Suprapubic skin (tissue), 4 donors: ENCODE results near the gene ADISSP. TPM values are rescaled to one million over a fixed set of nuclear protein-coding genes. Genes with fewer than 3 reads are reported as not detected.

Experiments used
- DNase-seq, 2 donors: peaks; one replicate each; pipeline ENCODE4 v3.0.0-alpha.2; 2019; ENCODE audit warnings: low spot score in 2 of 2
- H3K27ac ChIP-seq: fragments of 200-600 bp; sonication (generic); one replicate; pipeline ENCODE4 v1.5.1; 2019
- H3K27me3 ChIP-seq: fragments of 200-600 bp; sonication (generic); one replicate; pipeline ENCODE4 v1.5.1; 2019
- H3K36me3 ChIP-seq: fragments of 200-600 bp; sonication (generic); one replicate; pipeline ENCODE4 v1.5.1; 2019
- H3K4me1 ChIP-seq: fragments of 200-600 bp; sonication (generic); one replicate; pipeline ENCODE4 v1.5.1; 2019
- H3K4me3 ChIP-seq: fragments of 200-600 bp; sonication (generic); one replicate; pipeline ENCODE4 v1.5.1; 2019; ENCODE audit warnings: mild to moderate bottlenecking
- H3K9me3 ChIP-seq: fragments of 200-600 bp; sonication (generic); one replicate; pipeline ENCODE4 v1.5.1; 2019
- EP300 ChIP-seq: sonication (generic); formaldehyde crosslinking; IDR thresholded peaks from one replicate; pipeline ENCODE4 v1.6.1; 2017; ENCODE audit warnings: antibody characterized with exemption
- POLR2A ChIP-seq, 2 donors: fragments of 450-650 bp; IDR thresholded peaks; one replicate each; pipeline ENCODE4 v1.6.1; 2017; ENCODE audit warnings: antibody characterized with exemption in 2 of 2, mild to moderate bottlenecking in 2 of 2, moderate library complexity in 2 of 2
- POLR2AphosphoS5 ChIP-seq, 3 donors: sonication (generic); formaldehyde crosslinking; IDR thresholded peaks; one replicate each; pipeline ENCODE4 v1.6.1; 2017; ENCODE audit warnings: antibody characterized with exemption in 3 of 3
- WGBS: methylation state at CpG from one replicate; pipeline ENCODE4 v1.1.5; 2018; 5-methylcytosine and 5-hydroxymethylcytosine counted together
- total RNA-seq, 4 donors: library from RNA; depleted of rRNA; stranded (reverse); fragments of >200 nt; gene quantifications; one replicate each; pipeline ENCODE4 v1.1.0, GENCODE V29; 2016
- TF ChIP-seq, protein P1 (sequence below), 2 donors: fragments of 200-600 bp in 1 of 2; fragments of 450-650 bp in 1 of 2; sonication (generic) in 1 of 2; IDR thresholded peaks; one replicate each; pipeline ENCODE4 v1.5.1; 2016 to 2019; ENCODE audit warnings: antibody characterized with exemption in 2 of 2, mild to moderate bottlenecking in 1 of 2, moderate library complexity in 1 of 2

The ADISSP gene
- total RNA-seq, 4 donors from 2014 or later: 8.4 to 20.3 (median 18.9) TPM

DNA sequence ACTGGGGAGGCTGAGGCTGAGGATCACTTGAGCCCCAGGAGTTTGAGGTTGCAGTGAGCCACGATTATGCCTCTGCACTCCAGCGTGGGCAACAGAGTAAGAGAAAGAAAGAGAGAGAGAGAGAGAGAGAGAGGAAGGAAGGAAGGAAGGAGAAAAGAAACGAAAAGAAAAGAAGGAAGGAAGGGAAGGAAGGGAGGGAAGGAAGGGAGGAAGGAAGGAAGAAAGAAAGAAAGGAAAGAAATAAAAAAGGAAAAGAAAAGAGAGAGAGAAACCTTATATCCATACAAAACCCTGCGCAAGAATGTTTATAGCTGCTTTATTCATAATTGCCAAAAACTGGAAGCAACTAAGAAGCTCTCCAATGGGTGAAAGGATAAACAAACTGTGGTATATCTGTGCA is 43.2 kb downstream of the ADISSP start:
- Histone ChIP-seq H3K27ac (no peak overlapping the region), H3K4me3 (no peak overlapping the region), H3K4me1 (peaks cover 12% of the 10 kb centered on the region), H3K9me3 (no peaks in the 10 kb centered on the region), H3K36me3 (no peaks in the 10 kb centered on the region), H3K27me3 (no peaks in the 10 kb centered on the region)
- TF ChIP-seq EP300: no peak
- TF ChIP-seq, protein P1, sequence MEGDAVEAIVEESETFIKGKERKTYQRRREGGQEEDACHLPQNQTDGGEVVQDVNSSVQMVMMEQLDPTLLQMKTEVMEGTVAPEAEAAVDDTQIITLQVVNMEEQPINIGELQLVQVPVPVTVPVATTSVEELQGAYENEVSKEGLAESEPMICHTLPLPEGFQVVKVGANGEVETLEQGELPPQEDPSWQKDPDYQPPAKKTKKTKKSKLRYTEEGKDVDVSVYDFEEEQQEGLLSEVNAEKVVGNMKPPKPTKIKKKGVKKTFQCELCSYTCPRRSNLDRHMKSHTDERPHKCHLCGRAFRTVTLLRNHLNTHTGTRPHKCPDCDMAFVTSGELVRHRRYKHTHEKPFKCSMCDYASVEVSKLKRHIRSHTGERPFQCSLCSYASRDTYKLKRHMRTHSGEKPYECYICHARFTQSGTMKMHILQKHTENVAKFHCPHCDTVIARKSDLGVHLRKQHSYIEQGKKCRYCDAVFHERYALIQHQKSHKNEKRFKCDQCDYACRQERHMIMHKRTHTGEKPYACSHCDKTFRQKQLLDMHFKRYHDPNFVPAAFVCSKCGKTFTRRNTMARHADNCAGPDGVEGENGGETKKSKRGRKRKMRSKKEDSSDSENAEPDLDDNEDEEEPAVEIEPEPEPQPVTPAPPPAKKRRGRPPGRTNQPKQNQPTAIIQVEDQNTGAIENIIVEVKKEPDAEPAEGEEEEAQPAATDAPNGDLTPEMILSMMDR (IDR thresholded peaks at IDR 0.05): no peak
- TF ChIP-seq POLR2A (IDR thresholded peaks at IDR 0.05): no peak
- TF ChIP-seq POLR2AphosphoS5 (IDR thresholded peaks at IDR 0.05): no peak
- DNase-seq: no peak
- WGBS: 80% methylated on average over 4 of the region's 4 CpGs

DNA sequence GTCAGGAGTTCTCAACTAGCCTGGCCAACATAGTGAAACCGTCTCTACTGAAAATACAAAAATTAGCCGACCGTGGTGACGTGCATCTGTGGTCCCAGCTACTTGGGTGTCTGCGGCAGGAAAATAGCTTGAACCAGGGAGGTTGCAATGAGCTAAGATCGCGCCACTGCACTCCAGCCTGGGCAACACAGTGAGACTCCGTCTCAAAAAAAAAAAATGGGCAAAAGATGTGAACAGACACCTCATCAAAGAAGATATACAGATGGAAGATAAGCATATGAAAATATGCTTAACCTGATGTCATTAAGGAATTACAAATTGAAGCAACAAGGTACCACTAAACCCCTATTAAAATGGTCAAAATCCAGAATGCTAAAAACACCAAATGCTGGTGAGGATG is 44.3 kb downstream of the ADISSP start:
- 95% methylated on average over 8 of the region's 8 CpGs for WGBS
- H3K4me3 ChIP-seq: no peak overlapping the region
- H3K27ac ChIP-seq: no peak overlapping the region
- TF ChIP-seq POLR2A (IDR thresholded peaks at IDR 0.05) (no peak), POLR2AphosphoS5 (IDR thresholded peaks at IDR 0.05) (no peak)
- no peaks in the 10 kb centered on the region for H3K9me3 ChIP-seq
- peaks cover 12% of the 10 kb centered on the region for H3K4me1 ChIP-seq
- no peaks in the 10 kb centered on the region for H3K36me3 ChIP-seq
- DNase-seq: no peak
- no peaks in the 10 kb centered on the region for H3K27me3 ChIP-seq

DNA sequence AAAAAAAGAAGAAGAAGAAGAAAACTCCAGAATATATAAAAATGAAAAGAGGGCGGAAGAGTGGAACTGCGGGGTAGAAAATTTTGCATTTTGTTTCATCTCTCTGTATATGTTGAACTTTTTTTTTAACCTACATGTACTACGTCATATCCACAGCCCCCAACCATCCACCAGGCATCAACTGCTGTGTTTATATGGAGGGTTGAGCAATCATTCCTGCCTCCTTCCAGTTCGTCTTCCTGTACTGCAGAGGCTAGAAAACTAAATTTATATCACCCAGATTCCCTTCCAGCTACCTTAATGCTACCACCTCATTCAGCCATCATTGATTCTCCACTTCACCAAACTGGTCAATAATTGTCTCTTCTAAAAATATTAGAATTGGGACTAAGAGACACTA is 45.6 kb downstream of the ADISSP start:
- TF ChIP-seq, protein P1 (IDR thresholded peaks at IDR 0.05): no peak
- TF ChIP-seq POLR2AphosphoS5 (IDR thresholded peaks at IDR 0.05) (no peak), EP300 (no peak), POLR2A (IDR thresholded peaks at IDR 0.05) (no peak)
- WGBS: 89% methylated on average over 4 of the region's 4 CpGs

DNA sequence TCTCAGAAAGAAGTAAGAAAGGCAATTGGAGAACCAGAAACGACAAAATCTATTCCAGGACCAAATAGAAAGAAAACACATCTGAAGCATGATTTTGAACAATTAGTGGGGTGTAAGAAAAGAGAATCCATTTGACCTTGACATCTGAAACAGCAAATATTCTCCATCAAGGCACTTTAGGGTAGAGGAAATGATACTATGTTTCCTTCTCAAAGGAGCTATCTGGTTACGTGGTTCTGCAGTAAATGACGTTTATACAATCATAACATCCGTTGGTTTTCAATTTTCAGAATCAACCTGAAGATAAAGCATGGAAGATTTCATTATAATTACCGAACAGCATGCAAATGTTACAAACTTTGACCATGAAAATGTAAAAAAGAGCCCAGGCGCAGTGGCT is 46.9 kb downstream of the ADISSP start:
- no peak overlapping the region for H3K4me3 ChIP-seq
- no peaks in the 10 kb centered on the region for H3K4me1 ChIP-seq
- 74% methylated on average over 6 of the region's 6 CpGs for WGBS
- H3K27me3 ChIP-seq: no peaks in the 10 kb centered on the region
- no peak for TF ChIP-seq EP300
- no peak for TF ChIP-seq POLR2A (IDR thresholded peaks at IDR 0.05)
- TF ChIP-seq, protein P1 (IDR thresholded peaks at IDR 0.05): no peak
- TF ChIP-seq POLR2AphosphoS5 (IDR thresholded peaks at IDR 0.05): no peak
- no peak overlapping the region for H3K27ac ChIP-seq
- H3K36me3 ChIP-seq: no peaks in the 10 kb centered on the region
- DNase-seq: no peak
- no peaks in the 10 kb centered on the region for H3K9me3 ChIP-seq

More for the DNA sequence above, 45.6 kb downstream of the ADISSP start:
- no peaks in the 10 kb centered on the region for H3K36me3 ChIP-seq
- no peak for DNase-seq
- H3K27ac ChIP-seq: no peak overlapping the region
- H3K4me1 ChIP-seq: peaks cover under 1% of the 10 kb centered on the region
- H3K9me3 ChIP-seq: no peaks in the 10 kb centered on the region
- no peak overlapping the region for H3K4me3 ChIP-seq
- H3K27me3 ChIP-seq: no peaks in the 10 kb centered on the region

DNA sequence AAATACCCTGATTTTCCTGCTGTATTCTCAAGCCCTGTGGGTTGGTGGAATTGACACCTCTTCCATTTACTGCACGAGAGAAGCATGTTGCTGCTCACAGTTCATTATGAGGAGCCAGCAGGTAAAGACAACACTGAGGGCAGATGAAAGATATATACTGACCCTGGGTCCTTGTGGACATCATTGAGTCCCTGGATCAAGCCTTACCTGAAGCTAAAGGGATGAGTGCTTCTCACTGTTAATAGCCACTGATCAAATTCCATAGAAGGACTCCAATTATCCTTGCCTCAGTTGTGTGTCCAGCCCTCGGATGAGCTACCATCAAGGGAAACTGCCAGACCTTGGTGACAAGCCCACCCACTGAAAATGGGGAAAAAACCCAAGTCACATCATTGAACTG is 47.5 kb downstream of the ADISSP start:
- no peak for DNase-seq
- WGBS: 80% methylated on average over 2 of the region's 2 CpGs
- Histone ChIP-seq H3K36me3 (no peaks in the 10 kb centered on the region), H3K27ac (no peak overlapping the region), H3K4me1 (no peaks in the 10 kb centered on the region), H3K27me3 (no peaks in the 10 kb centered on the region), H3K4me3 (no peak overlapping the region), H3K9me3 (no peaks in the 10 kb centered on the region)
- TF ChIP-seq, protein P1 (IDR thresholded peaks at IDR 0.05): no peak
- TF ChIP-seq POLR2A (IDR thresholded peaks at IDR 0.05) (no peak), POLR2AphosphoS5 (IDR thresholded peaks at IDR 0.05) (no peak), EP300 (no peak)

DNA sequence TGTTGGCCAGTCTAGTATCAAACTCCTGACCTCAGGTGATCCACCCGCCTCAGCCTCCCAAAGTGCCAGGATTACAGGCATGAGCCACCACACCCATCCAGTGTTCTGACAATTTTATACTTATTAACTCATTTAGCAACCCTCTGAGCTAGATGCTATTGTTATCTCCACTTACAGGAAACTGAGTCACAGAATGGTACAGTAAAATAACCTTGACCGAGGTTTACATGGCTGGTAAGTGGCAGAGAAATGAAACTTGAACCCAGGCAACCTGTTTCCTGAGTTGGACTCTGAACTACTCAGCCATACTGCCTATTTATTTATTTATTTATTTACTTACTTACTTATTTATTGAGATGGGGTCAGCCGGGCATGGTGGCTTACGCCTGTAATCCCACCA is 48.5 kb downstream of the ADISSP start:
- Histone ChIP-seq H3K36me3 (no peaks in the 10 kb centered on the region), H3K9me3 (no peaks in the 10 kb centered on the region), H3K4me1 (no peaks in the 10 kb centered on the region), H3K27ac (no peak overlapping the region), H3K27me3 (no peaks in the 10 kb centered on the region), H3K4me3 (no peak overlapping the region)
- WGBS: 96% methylated on average over 4 of the region's 4 CpGs
- no peak for DNase-seq
- TF ChIP-seq POLR2AphosphoS5 (IDR thresholded peaks at IDR 0.05): no peak
- TF ChIP-seq POLR2A (IDR thresholded peaks at IDR 0.05): no peak
- no peak for TF ChIP-seq EP300
- TF ChIP-seq, protein P1 (IDR thresholded peaks at IDR 0.05): no peak
